Measurements from ENCODE around the gene BEND5.

Gene BEND5

GRCh38 chr1:48693674-48694320 lies 82.9 kb downstream of the BEND5 start:
- no peak overlapping the region for H3K27ac ChIP-seq
- no peak for TF ChIP-seq CTCF (conservative IDR thresholded peaks at IDR 0.05)
- TF ChIP-seq ZFX (IDR thresholded peaks at IDR 0.05), result no peak

GRCh38 chr1:48693180-48693579 lies 83.5 kb downstream of the BEND5 start:
- H3K27ac ChIP-seq, result no peak overlapping the region
- TF ChIP-seq ZFX (IDR thresholded peaks at IDR 0.05) (no peak), CTCF (conservative IDR thresholded peaks at IDR 0.05) (no peak)

GRCh38 chr1:48692235-48692634 lies 84.5 kb downstream of the BEND5 start:
- no peak overlapping the region for H3K27ac ChIP-seq

GRCh38 chr1:48691429-48692001 lies 85.2 kb downstream of the BEND5 start:
- no peak overlapping the region for H3K27ac ChIP-seq
- TF ChIP-seq CTCF (conservative IDR thresholded peaks at IDR 0.05) (no peak), ZFX (IDR thresholded peaks at IDR 0.05) (no peak)

More at GRCh38 chr1:48692235-48692634, 84.5 kb downstream of the BEND5 start:
- TF ChIP-seq CTCF (conservative IDR thresholded peaks at IDR 0.05) (no peak), ZFX (IDR thresholded peaks at IDR 0.05) (no peak)

GRCh38 chr1:48688102-48688760 lies 88.5 kb downstream of the BEND5 start:
- peak; percentile 52 for TF ChIP-seq CTCF (conservative IDR thresholded peaks at IDR 0.05)
- TF ChIP-seq ZFX (IDR thresholded peaks at IDR 0.05), result no peak
- H3K27ac ChIP-seq, result no peak overlapping the region

- no peak overlapping the region for H3K27ac ChIP-seq
- TF ChIP-seq CTCF (conservative IDR thresholded peaks at IDR 0.05) (no peak), ZFX (IDR thresholded peaks at IDR 0.05) (no peak)
Observed at GRCh38 chr1:48687282-48688045, 89.2 kb downstream of the BEND5 start.

All from C4-2B (cell line).